ENCODE measurements around the gene CSAG1.
"Not testable (repeated sequence)": the region's sequence is repeated elsewhere in the genome, so short reads cannot be mapped to it uniquely, and the experiment has no call there.

The CSAG1 gene

GRCh38 chrX:152697952-152698931 is 35.3 kb downstream of the CSAG1 start, which contains the start of gene MAGEA3:
TSS of gene MAGEA3 (plus strand) at chrX:152698794. CDS start at chrX:152700833, 2,039 bp downstream.
- not testable (repeated sequence) for DNase-seq (ENCODE audit: low read depth)

GRCh38 chrX:152681012-152681411 is 52.5 kb downstream of the CSAG1 start:
- DNase-seq (ENCODE audit: low read depth) = not testable (repeated sequence)

All from HS-5 (cell line).